Karpas-422 (cell line): ENCODE measurements around the gene GABPB2. TPM values are rescaled to one million over a fixed set of nuclear protein-coding genes. Genes with fewer than 3 reads are reported as not detected.
"Not testable (repeated sequence)": the region's sequence is repeated elsewhere in the genome, so short reads cannot be mapped to it uniquely, and the experiment has no call there.

ENCODE experiments used
- DNase-seq: peaks from one replicate; pipeline ENCODE4 v3.0.0-alpha.2; 2015
- H2AFZ ChIP-seq: fragments of 200-600 bp; sonication (generic); 2 replicates; pipeline ENCODE4 v1.6.1; 2014; ENCODE audit warnings: antibody characterized with exemption, low read length, mixed read lengths
- H3K27ac ChIP-seq: fragments of 200-600 bp; sonication (generic); 2 replicates; pipeline ENCODE4 v1.5.1; 2014; ENCODE audit warnings: mild to moderate bottlenecking, low read length, moderate library complexity
- H3K27me3 ChIP-seq: fragments of 200-600 bp; sonication (generic); 2 replicates; pipeline ENCODE4 v1.6.1; 2014; ENCODE audit warnings: low read length, mixed read lengths
- H3K36me3 ChIP-seq: fragments of 200-600 bp; sonication (generic); 2 replicates; pipeline ENCODE4 v1.6.1; 2014; ENCODE audit warnings: low read length, mixed read lengths; ENCODE audit not compliant: insufficient read depth
- H3K4me1 ChIP-seq: fragments of 200-600 bp; sonication (generic); 2 replicates; pipeline ENCODE4 v1.6.1; 2014; ENCODE audit warnings: mild to moderate bottlenecking, low read length, mixed read lengths
- H3K4me2 ChIP-seq: fragments of 200-600 bp; sonication (generic); 2 replicates; pipeline ENCODE4 v1.6.1; 2014; ENCODE audit warnings: low read length, low read depth, mild to moderate bottlenecking; ENCODE audit not compliant: poor library complexity, severe bottlenecking
- H3K4me3 ChIP-seq: fragments of 200-600 bp; sonication (generic); 2 replicates; pipeline ENCODE4 v1.5.1; 2014; ENCODE audit warnings: mild to moderate bottlenecking, antibody characterized with exemption, low read length, mixed read lengths
- H3K79me2 ChIP-seq: fragments of 200-600 bp; sonication (generic); 2 replicates; pipeline ENCODE4 v1.6.1; 2014; ENCODE audit warnings: mild to moderate bottlenecking, low read length, mixed read lengths
- H3K9ac ChIP-seq: fragments of 200-600 bp; sonication (generic); 2 replicates; pipeline ENCODE4 v1.6.0; 2014; ENCODE audit warnings: low read length
- H3K9me2 ChIP-seq: fragments of 200-600 bp; sonication (generic), shearing (Covaris generic); replicated peaks from 2 replicates; pipeline ENCODE4 v1.6.0; 2014; ENCODE audit warnings: mild to moderate bottlenecking, low read length, moderate library complexity; ENCODE audit not compliant: insufficient read depth
- H3K9me3 ChIP-seq: fragments of 300-700, 200-600 bp; sonication (generic); 2 replicates; pipeline ENCODE4 v1.6.1; 2014; ENCODE audit warnings: low read length, mixed read lengths
- H4K20me1 ChIP-seq: fragments of 200-600 bp; sonication (generic); 2 replicates; pipeline ENCODE4 v1.6.1; 2014; ENCODE audit warnings: mild to moderate bottlenecking, antibody characterized with exemption, low read length, low read depth; ENCODE audit not compliant: insufficient read depth
- total RNA-seq: library from RNA; depleted of rRNA; stranded (reverse); fragments of >200 nt; shearing (Covaris generic); gene quantifications from 2 replicates; pipeline ENCODE4 v1.2.3, GENCODE V29; 2014; ENCODE audit warnings: low replicate concordance

Gene GABPB2
- total RNA-seq, 1 experiment from 2014 or later: 6.9 TPM

DNA sequence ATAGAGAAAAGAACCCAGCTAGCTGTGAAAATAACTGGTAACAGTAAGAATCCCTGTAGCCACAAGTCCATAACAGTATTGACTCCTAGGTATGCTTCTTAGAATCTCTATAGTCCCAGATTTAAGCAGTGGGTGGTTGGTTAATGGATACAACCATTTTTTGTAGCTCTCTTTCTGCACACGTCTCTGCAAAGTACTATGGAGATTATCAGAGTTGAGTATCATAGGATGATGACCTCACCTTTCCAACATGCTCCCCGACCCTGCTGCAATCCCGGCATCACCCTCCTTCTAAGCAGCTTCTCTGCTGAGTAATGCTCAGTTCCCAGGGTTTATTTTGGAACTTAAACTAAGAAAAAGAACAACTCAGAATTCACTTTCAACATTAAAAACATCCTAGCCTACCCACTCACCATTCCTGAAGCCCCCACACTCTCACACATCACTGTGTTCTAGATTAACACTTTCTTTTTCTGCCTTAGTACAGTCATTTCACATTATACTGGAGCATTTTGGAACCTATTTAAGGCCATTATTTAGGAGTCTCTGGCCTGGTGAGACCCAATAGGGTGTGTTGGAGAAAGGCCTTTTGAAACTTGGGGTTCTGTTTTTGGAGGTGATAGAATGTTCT is 7.7 kb upstream of the GABPB2 start:
- peaks cover 93% of the 10 kb centered on the region for H3K79me2 ChIP-seq
- H3K9me3 ChIP-seq: no peaks in the 10 kb centered on the region
- peaks cover 8% of the 10 kb centered on the region for H4K20me1 ChIP-seq
- H3K27ac ChIP-seq: no peak overlapping the region
- H3K4me1 ChIP-seq: peaks cover 45% of the 10 kb centered on the region
- H3K4me2 ChIP-seq: peak overlapping the region; percentile 5
- H3K9ac ChIP-seq: no peak overlapping the region
- peaks cover 5% of the 10 kb centered on the region; the same call in 1 of the 2 replicates for H3K36me3 ChIP-seq
- H3K27me3 ChIP-seq: no peaks in the 10 kb centered on the region
- no peak overlapping the region for H2AFZ ChIP-seq
- H3K9me2 ChIP-seq: no peaks in the 10 kb centered on the region
- no peak overlapping the region for H3K4me3 ChIP-seq
- DNase-seq: no peak

DNA sequence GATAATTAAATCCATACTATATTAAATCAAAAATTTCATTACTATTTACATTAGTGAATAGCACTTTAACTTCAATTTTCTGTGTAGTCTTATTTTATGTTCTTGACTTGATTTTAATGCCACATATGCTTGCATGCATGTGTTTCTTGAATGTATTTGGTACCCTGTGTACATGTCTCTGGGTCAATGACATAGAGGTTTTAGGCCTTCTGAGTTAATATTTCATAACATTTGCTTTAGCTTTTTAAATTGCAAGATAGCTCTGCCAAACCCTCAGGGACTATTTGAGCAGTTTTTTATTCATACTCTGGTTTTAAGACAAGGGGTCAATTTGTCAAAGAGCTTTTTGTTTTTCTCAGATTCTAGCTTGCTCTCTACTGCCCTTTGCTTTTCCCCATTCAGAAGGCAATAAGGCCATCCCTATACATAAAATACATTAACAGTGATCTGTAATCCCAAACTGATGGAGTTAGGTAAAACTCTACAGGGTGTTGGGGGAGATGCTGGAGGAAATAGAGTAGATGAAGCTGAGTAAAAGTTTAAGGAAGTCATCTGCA is 5.4 kb upstream of the GABPB2 start:
- Histone ChIP-seq H3K79me2 (peaks cover 85% of the 10 kb centered on the region), H2AFZ (no peak overlapping the region), H3K9ac (no peak overlapping the region), H3K4me3 (no peak overlapping the region), H3K9me2 (no peaks in the 10 kb centered on the region), H3K27ac (peak overlapping the region; percentile 32), H3K36me3 (peaks cover 8% of the 10 kb centered on the region; the same call in 1 of the 2 replicates), H3K9me3 (no peaks in the 10 kb centered on the region), H4K20me1 (no peaks in the 10 kb centered on the region), H3K4me1 (peaks cover 52% of the 10 kb centered on the region), H3K27me3 (no peaks in the 10 kb centered on the region), H3K4me2 (no peak overlapping the region)
- no peak for DNase-seq

DNA sequence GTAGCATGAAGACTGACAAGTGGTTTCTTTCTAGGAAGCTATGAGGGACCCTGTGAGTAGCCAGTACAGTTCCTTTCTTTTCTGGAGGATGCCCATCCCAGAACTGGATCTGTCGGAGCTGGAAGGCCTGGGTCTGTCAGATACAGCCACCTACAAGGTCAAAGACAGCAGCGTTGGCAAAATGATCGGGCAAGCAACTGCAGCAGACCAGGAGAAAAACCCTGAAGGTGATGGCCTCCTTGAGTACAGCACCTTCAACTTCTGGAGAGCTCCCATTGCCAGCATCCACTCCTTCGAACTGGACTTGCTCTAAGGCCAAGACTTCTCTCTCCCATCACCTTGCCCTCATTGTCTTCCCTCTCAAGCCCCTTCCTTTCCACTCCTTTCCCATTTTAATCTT is 3.4 kb upstream of the GABPB2 start:
- Histone ChIP-seq H4K20me1 (no peaks in the 10 kb centered on the region), H3K27ac (no peak overlapping the region), H3K9me2 (no peaks in the 10 kb centered on the region), H3K36me3 (peaks cover 8% of the 10 kb centered on the region; the same call in 1 of the 2 replicates), H2AFZ (no peak overlapping the region), H3K4me1 (peaks cover 43% of the 10 kb centered on the region), H3K9ac (no peak overlapping the region), H3K4me2 (no peak overlapping the region), H3K4me3 (no peak overlapping the region), H3K27me3 (no peaks in the 10 kb centered on the region), H3K79me2 (peaks cover 69% of the 10 kb centered on the region), H3K9me3 (no peaks in the 10 kb centered on the region)
- DNase-seq: no peak

DNA sequence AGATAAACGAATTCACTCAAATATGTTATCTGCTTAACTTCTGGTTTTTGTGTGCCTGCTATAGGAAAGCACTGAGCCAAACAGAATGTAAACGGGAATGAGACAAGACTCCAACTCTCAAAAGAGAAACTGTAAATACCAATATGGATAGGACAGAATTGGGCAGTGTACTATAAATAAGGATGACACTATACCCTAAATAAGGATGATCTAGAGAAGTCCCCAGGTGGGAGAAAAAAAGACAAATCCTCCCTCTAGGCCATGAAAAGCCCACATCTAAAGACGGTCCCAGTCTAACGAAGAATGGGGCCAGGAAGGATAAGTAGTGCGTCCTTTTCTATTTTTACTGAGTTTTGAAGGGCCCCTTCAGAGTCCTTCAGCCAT is 1.5 kb upstream of the GABPB2 start:
- Histone ChIP-seq H3K4me2 (peak overlapping the region; percentile 95), H3K79me2 (peaks cover 56% of the 10 kb centered on the region), H3K9me3 (no peaks in the 10 kb centered on the region), H3K4me3 (peak overlapping the region; percentile 92; the same call in 1 of the 2 replicates), H3K9ac (peak overlapping the region; percentile 27; the same call in 1 of the 2 replicates), H3K9me2 (no peaks in the 10 kb centered on the region), H3K36me3 (peaks cover 3% of the 10 kb centered on the region; the same call in 1 of the 2 replicates), H3K27ac (peak overlapping the region; percentile 41), H4K20me1 (no peaks in the 10 kb centered on the region), H3K27me3 (no peaks in the 10 kb centered on the region), H2AFZ (no peak overlapping the region), H3K4me1 (peaks cover 39% of the 10 kb centered on the region)
- DNase-seq: no peak

DNA sequence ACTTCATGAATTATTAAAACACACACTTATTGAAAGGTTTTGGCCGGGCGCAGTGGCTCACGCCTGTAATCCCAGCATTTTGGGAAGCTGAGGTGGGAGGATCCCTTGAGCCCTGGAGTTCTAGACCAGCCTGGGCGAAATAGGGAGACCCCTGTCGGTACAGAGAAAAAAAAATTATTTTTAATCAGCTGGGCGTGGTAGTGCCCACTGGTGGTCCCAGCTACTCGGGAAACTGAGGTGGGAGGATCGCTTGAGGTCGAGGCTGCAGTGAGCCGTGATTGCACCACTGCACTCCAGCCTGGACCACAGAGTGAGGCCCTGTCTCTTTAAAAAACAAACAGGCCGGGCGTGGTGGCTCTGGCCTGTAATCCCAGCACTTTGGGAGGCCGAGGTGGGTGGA is 1.7 kb downstream of the GABPB2 start:
- Histone ChIP-seq H3K79me2 (peaks cover 29% of the 10 kb centered on the region), H3K36me3 (peaks cover 3% of the 10 kb centered on the region; the same call in 1 of the 2 replicates), H3K9me2 (no peaks in the 10 kb centered on the region), H3K4me1 (peaks cover 26% of the 10 kb centered on the region), H3K4me2 (peak overlapping the region; percentile 95), H3K27me3 (no peaks in the 10 kb centered on the region), H3K27ac (no peak overlapping the region), H4K20me1 (no peaks in the 10 kb centered on the region), H3K4me3 (no peak overlapping the region), H2AFZ (no peak overlapping the region), H3K9me3 (no peaks in the 10 kb centered on the region), H3K9ac (no peak overlapping the region)
- no peak for DNase-seq

- Histone ChIP-seq H3K9me3 (no peaks in the 10 kb centered on the region), H3K27me3 (no peaks in the 10 kb centered on the region), H3K4me1 (no peaks in the 10 kb centered on the region), H3K36me3 (no peaks in the 10 kb centered on the region), H3K9ac (no peak overlapping the region), H3K9me2 (no peaks in the 10 kb centered on the region), H3K4me2 (no peak overlapping the region), H3K27ac (no peak overlapping the region), H3K4me3 (no peak overlapping the region), H2AFZ (no peak overlapping the region), H3K79me2 (no peaks in the 10 kb centered on the region), H4K20me1 (no peaks in the 10 kb centered on the region)
- no peak for DNase-seq
Observed at GRCh38 chr1:151085953-151086559, 15.5 kb downstream of the GABPB2 start.

GRCh38 chr1:151097426-151097825 is 26.9 kb downstream of the GABPB2 start:
- H3K4me3 ChIP-seq, H2AFZ ChIP-seq, H3K9me2 ChIP-seq, H3K4me1 ChIP-seq, H4K20me1 ChIP-seq, H3K27ac ChIP-seq, H3K79me2 ChIP-seq, H3K4me2 ChIP-seq, H3K27me3 ChIP-seq, H3K9ac ChIP-seq, H3K9me3 ChIP-seq, DNase-seq, H3K36me3 ChIP-seq: not testable (repeated sequence)

DNA sequence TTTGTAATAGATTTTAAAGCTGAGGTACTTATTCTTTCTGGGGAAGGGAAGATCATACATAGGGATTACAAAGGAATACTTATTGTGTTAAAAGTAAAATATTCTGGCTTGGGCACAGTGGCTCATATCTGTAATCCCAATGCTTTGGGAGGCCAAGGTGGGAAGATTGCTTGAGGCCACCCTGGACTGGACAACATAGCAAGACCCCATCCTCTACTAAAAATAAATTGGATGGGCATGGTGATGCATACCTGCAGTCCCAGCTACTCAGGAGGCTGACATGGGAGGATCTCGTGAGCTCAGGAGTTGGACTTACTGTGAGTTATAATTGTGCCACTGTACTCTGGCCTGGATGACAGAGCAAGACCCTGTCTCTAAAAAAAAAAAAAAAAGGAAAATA is 27.6 kb downstream of the GABPB2 start:
- H3K27me3 ChIP-seq: no peaks in the 10 kb centered on the region
- H4K20me1 ChIP-seq: no peaks in the 10 kb centered on the region
- H3K79me2 ChIP-seq: no peaks in the 10 kb centered on the region
- no peaks in the 10 kb centered on the region for H3K9me3 ChIP-seq
- no peak overlapping the region for H2AFZ ChIP-seq
- H3K27ac ChIP-seq: no peak overlapping the region
- H3K4me2 ChIP-seq: no peak overlapping the region
- no peaks in the 10 kb centered on the region for H3K9me2 ChIP-seq
- no peak overlapping the region for H3K4me3 ChIP-seq
- no peak overlapping the region for H3K9ac ChIP-seq
- no peaks in the 10 kb centered on the region for H3K4me1 ChIP-seq
- no peaks in the 10 kb centered on the region for H3K36me3 ChIP-seq
- no peak for DNase-seq
